Midbrain (tissue), 1 donor: ENCODE measurements around the gene CS.
"Not testable (repeated sequence)": the region's sequence is repeated elsewhere in the genome, so short reads cannot be mapped to it uniquely, and the experiment has no call there.

ENCODE experiments used
- DNase-seq: peaks from one replicate; lab custom pipeline; 2025; lab: John Stamatoyannopoulos, UW

The CS gene

GRCh38 chr12:56299853-56300643 is at the start of gene CS:
Gene CS, minus strand, starts transcription at chr12:56300330. Its CDS starts 129 bp downstream, at chr12:56300201.
- peak; percentile 98 for DNase-seq

DNA sequence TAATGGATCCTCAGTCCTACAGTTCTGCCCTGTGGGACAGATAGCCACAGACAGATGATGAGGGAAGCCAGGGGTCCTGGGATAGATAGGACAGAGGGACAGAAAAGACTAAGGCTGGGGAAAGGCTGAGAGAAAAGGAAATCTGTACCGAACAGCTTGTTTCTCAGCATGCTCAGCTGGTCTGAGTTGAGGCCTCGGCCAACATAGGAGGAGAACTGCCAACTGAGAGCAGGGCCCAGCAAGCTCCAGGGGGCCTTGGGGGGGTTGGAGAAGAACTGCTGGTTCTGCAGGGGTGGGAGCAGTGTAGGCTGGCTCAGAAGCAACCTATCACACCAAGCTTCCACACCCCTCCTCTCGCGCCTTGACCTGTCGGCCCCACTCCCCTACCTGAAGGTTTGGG is 48.6 kb upstream of the CS start:
- no peak for DNase-seq

DNA sequence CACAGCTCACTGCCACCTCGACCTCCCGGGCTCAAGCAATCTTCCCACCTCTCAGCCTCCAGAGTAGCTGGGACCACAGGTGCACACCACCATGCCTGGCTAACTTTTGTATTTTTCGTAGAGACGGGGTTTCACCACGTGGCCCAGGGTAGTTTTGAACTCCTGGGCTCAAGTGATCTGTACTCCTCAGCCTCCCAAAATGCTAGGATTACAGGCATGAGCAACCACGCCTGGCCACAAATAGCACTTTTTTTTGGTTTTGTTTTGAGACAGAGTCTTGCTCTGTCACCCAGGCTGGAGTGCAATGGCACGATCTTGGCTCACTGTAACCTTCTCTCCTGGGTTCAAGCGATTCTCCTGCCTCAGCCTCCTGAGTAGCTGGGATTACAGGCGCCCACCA is 47.1 kb upstream of the CS start:
- not testable (repeated sequence) for DNase-seq

DNA sequence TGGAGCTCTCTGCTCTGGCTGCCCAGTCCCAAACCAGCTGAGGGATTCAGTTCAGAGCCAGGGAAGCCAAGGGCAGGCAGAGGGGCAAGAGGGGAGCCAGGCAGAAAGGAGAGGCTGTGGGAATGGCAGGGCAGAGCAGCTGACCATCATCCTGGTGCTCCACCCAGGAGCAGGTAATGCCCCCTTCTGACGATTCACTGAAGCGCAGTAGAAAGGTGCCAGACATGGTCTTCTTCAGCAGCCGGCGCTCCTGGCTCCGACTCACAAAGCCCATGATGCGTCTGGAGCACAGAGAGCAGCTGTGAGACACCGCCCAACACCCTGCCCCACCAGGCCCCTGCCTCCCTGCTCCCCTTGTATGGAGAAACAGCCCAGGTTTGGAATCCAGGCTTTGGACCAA is 46.5 kb upstream of the CS start:
- no peak for DNase-seq

- DNase-seq = not testable (repeated sequence)
These were observed 42.2 kb upstream of the CS start for GRCh38 chr12:56342290-56342689.

- DNase-seq = no peak
These were observed 41.5 kb upstream of the CS start for GRCh38 chr12:56341616-56342015.

GRCh38 chr12:56339158-56339422 is 39.0 kb upstream of the CS start:
- DNase-seq = no peak

GRCh38 chr12:56338308-56339157 is 38.4 kb upstream of the CS start, which contains the start of gene IL23A:
Gene IL23A, plus strand, starts transcription at chr12:56338884. Its CDS starts 161 bp downstream, at chr12:56339045.
- no peak for DNase-seq

DNA sequence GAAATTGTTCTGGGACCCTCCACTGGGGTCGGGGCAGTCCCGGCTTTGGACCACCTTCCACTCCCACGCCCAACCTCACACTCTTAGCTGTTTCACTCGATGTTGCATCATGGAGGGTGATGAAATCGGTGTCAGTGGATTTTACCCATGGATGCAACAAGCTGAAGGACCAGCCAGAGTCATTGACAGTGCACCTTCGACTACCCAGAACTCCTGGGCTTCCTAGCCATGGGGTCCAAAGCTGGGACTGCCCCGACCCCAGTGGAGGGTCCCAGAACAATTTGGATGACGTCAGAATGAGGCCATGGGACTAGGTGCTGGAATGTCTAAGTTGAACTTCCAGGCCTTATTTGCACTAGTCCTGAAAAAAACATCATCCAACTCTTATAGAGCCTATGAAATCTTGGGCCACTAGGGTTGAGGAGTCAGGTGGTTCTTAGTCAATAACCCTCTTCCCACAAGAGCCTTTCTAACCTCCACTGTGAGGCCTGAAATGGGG is 37.7 kb upstream of the CS start:
- no peak for DNase-seq

DNA sequence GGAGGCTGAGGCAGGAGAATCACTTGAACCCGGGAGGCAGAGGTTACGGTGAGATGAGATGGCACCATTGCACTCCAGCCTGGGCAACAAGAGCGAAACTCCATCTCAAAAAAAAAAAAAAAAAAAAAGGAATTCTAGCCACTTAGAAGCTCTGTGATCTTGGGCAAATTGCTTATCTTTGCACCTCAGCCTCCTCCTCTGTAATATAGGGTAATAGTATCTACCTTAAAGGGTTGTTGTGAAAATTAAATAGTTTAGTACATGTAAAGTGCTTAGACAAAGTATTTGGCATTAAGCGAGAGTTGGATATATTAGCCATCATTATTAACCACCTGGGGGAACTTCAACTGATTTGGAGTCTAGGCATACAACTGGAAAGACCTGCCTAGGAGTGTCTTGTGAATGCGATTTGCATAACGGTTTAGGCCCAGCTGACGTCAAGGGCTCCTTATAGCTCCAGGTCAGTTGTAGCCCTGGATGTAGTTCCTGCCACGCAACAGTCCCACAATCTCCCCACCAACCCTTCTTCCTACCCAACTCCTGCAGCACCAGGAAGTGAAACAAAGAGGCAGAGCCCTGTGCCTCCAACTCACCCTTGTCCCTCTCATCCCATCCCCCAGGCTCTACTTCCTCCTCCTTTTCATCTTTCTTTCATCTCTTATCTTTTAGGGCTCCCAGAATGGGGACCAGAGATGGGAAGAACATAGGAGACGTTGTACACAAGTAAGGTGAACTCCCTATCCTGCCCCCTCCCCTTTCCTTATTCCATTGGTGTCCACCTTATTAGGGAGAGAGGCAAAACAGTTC is 36.4 kb upstream of the CS start:
- DNase-seq = no peak

GRCh38 chr12:56335527-56335926 is 35.4 kb upstream of the CS start:
- not testable (repeated sequence) for DNase-seq

GRCh38 chr12:56334490-56334793 is 34.3 kb upstream of the CS start:
- DNase-seq = no peak

- DNase-seq = peak; percentile 95
These were observed 33.8 kb upstream of the CS start, which contains the start of gene PAN2 for GRCh38 chr12:56333679-56334489. Gene PAN2, minus strand, starts transcription at chr12:56334000. Its CDS starts 906 bp downstream, at chr12:56333094.

DNA sequence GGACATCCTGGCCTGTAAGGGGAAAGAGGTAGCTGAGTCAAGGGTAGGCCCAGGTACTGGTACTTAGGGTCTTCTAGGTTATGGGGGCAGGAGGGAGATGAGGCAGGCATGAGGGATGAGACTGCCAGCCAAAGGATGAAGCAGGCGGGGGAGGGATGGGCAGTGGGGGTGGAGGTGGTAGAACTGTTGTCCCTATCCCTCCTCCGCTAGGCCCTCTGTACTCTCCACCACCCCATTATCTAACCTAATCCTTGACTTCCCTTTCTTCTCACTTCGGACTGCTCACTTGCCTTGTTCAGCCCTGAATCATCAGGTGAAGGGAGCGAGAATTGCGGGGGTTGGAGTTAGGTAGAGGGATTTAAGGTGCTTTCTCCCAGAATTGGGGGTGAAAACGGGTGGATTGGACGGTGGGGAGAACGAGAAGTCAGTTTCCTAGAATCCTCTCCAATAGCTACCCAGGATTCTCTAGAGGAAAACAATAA is 33.1 kb upstream of the CS start:
- DNase-seq = no peak

- no peak for DNase-seq
These were observed 32.5 kb upstream of the CS start for GRCh38 chr12:56332512-56333196.

- DNase-seq = no peak
These were observed 30.9 kb upstream of the CS start for GRCh38 chr12:56330936-56331490.

DNA sequence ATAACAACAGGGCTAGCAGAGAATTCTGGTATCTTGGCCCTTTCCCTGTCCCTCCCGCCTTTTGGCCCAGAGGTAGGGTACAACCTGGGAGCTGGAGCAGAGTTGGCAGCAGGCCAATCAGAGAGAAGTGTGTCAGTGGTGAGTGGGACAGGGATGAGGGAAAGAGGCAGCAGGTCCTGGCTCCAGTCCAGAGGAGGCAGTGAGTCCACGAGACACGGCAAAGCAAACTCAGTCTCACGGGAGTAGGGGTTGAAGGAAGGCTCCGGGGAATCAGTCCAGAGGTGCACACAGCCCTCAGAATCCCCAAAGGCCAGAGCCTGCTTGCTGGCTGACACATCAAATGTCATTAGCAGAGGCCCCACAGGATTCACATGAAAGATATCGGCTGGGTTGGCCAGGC is 26.4 kb upstream of the CS start:
- no peak for DNase-seq

- no peak for DNase-seq
These were observed 26.0 kb upstream of the CS start for GRCh38 chr12:56326126-56326525.

DNA sequence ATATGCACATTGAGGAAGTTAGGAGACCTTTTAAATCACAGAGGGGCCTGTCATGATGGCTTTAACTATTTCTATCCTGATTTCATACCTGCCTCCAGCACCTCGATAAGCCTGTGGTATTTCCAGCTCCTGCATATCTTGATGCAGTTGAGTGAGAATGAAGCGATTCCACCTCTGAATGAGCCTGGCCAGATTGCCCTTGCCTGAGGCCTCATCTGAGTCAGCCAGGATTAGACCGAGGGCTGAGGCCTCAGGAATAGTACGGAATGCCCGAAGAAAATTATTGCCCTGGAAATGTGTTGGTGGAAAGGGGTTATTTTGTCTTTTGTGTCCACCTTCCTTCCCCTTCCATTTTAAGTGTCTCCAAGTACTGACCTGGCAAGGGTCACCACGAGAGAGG is 24.1 kb upstream of the CS start:
- no peak for DNase-seq

DNA sequence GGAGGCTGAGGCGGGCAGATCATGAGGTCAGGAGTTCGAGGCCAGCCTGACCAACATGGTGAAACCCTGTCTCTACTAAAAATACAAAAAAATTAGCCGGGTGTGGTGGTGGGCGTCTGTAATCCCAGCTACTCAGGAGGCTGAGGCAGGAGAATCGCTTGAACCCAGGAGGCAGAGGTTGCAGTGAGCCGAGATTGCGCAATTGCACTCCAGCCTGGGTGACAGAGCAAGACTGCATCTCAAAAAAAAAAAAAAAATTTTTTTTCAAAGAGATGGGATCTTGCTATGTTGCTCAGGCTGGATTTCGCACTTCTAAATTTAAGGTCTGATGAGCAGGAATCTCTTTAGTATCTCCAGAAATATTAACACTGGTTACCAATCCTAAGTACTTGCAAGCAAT is 21.5 kb upstream of the CS start:
- DNase-seq = not testable (repeated sequence)
